22Rv1 (cell line): ENCODE measurements around the gene ERVK3-1.

Source experiments
- CTCF ChIP-seq: fragments of 450-650 bp; IDR thresholded peaks from 2 replicates; pipeline ENCODE4 v1.5.1; 2017; ENCODE audit warnings: mild to moderate bottlenecking
- ZFX ChIP-seq: fragments of 450-650 bp; IDR thresholded peaks from 2 replicates; pipeline ENCODE4 v1.6.1; 2017; ENCODE audit warnings: antibody characterized with exemption, borderline replicate concordance

- TF ChIP-seq CTCF (no peak), ZFX (no peak)
Observed at GRCh38 chr19:58300620-58301019, 4.6 kb upstream of the ERVK3-1 start.
